ENCODE measurements around the gene CCDC32. TPM values are rescaled to one million over a fixed set of nuclear protein-coding genes. Genes with fewer than 3 reads are reported as not detected.
A peak's percentile ranks its signal among the peaks of the same experiment; 100 is the strongest.

Gene CCDC32
- total RNA-seq, 2 donors from 2014 or later = 16.9 to 22.7 TPM

GRCh38 chr15:40569129-40569953 lies 4.5 kb upstream of the CCDC32 start, which contains the start of gene RPUSD2:
Gene RPUSD2, plus strand, starts transcription at chr15:40569299. Its CDS starts 39 bp downstream, at chr15:40569338.
- ATAC-seq (peak; percentile 85 to 88), DNase-seq (peak; percentile 96)
- intact Hi-C loops (cut with DNase I) = no loop called here

- intact Hi-C loops (cut with DNase I) = no loop called here
- DNase-seq (no peak), ATAC-seq (no peak)
Measured at GRCh38 chr15:40567111-40567510, 2.3 kb upstream of the CCDC32 start.

- ATAC-seq (no peak), DNase-seq (no peak)
- intact Hi-C loops (cut with DNase I) = no loop called here
Measured at GRCh38 chr15:40565333-40566238, 744 bp upstream of the CCDC32 start.

GRCh38 chr15:40563426-40563825 lies 1.4 kb downstream of the CCDC32 start:
- intact Hi-C loops (cut with DNase I) = no loop called here
- ATAC-seq (no peak), DNase-seq (no peak)

GRCh38 chr15:40562691-40563090 lies 2.2 kb downstream of the CCDC32 start:
- no peak for DNase-seq
- intact Hi-C loops (cut with DNase I) = no loop called here
- ATAC-seq = no peak

- intact Hi-C loops (cut with DNase I) = no loop called here
- no peak for ATAC-seq
- no peak for DNase-seq
Measured at GRCh38 chr15:40558952-40559742, 5.7 kb downstream of the CCDC32 start.

GRCh38 chr15:40555876-40556275 lies 9.0 kb downstream of the CCDC32 start:
- no peak for ATAC-seq
- intact Hi-C loops (cut with DNase I) = no loop called here
- DNase-seq = no peak

- DNase-seq = no peak
- no peak for ATAC-seq
- intact Hi-C loops (cut with DNase I) = no loop called here
Measured at GRCh38 chr15:40554161-40554525, 10.7 kb downstream of the CCDC32 start.

GRCh38 chr15:40550341-40551037 lies 14.4 kb downstream of the CCDC32 start:
- DNase-seq (no peak), ATAC-seq (peak in 1 of 2 donors; percentile 35)
- intact Hi-C loops (cut with DNase I) = no loop called here

GRCh38 chr15:40549894-40550293 lies 14.9 kb downstream of the CCDC32 start:
- DNase-seq (peak; percentile 79), ATAC-seq (peak; percentile 93 to 96)
- intact Hi-C loops (cut with DNase I) = no loop called here

- intact Hi-C loops (cut with DNase I) = no loop called here
- no peak for ATAC-seq
- no peak for DNase-seq
Measured at GRCh38 chr15:40548610-40549009, 16.2 kb downstream of the CCDC32 start.

- DNase-seq (no peak), ATAC-seq (no peak)
- intact Hi-C loops (cut with DNase I) = no loop called here
Measured at GRCh38 chr15:40545457-40545856, 19.4 kb downstream of the CCDC32 start.

GRCh38 chr15:40543631-40544294 lies 21.1 kb downstream of the CCDC32 start:
- no peak for ATAC-seq
- intact Hi-C loops (cut with DNase I) = no loop called here
- no peak for DNase-seq

- intact Hi-C loops (cut with DNase I) = no loop called here
- DNase-seq (no peak), ATAC-seq (no peak)
Measured at GRCh38 chr15:40543082-40543481, 21.8 kb downstream of the CCDC32 start.

- no peak for ATAC-seq
- no peak for DNase-seq
- intact Hi-C loops (cut with DNase I) = no loop called here
Measured at GRCh38 chr15:40538976-40539375, 25.9 kb downstream of the CCDC32 start.

GRCh38 chr15:40536501-40536900 lies 28.3 kb downstream of the CCDC32 start:
- DNase-seq (no peak), ATAC-seq (peak; percentile 54 to 83)

GRCh38 chr15:40534371-40534770 lies 30.5 kb downstream of the CCDC32 start:
- intact Hi-C loops (cut with DNase I) = no loop called here
- DNase-seq = no peak
- ATAC-seq = no peak

More at GRCh38 chr15:40536501-40536900, 28.3 kb downstream of the CCDC32 start:
- intact Hi-C loops (cut with DNase I) = no loop called here

GRCh38 chr15:40533763-40534364 lies 31.0 kb downstream of the CCDC32 start:
- intact Hi-C loops (cut with DNase I) = no loop called here
- DNase-seq (no peak), ATAC-seq (no peak)
